HCT116 (cell line): ENCODE measurements around the gene NEK6. TPM values are rescaled to one million over a fixed set of nuclear protein-coding genes. Genes with fewer than 3 reads are reported as not detected.

Experiments used
- ATAC-seq: fragments of 200-7000 bp; cut with Tn5 transposase; 2 replicates; pipeline ENCODE4 v1.9.1; 2020; ENCODE audit warnings: mild to moderate bottlenecking, moderate library complexity
- BruUV-seq: library from RNA; stranded (reverse); fragments of 400-500 nt; replicated peaks from 2 replicates; lab custom pipeline; 2021; lab: Mats Ljungman, UMichigan
- CTCF ChIA-PET: fragments of 300-600 bp; sonication (Branson Sonifier 250); formaldehyde crosslinking; loops from one replicate; lab custom pipeline; 2021; ENCODE audit warnings: antibody characterized with exemption; lab: Charles Lee
- POLR2A ChIA-PET: fragments of 300-600, 350-600 bp; sonication (Branson Sonifier 250); formaldehyde crosslinking; loops from one replicate; lab custom pipeline; 2021; ENCODE audit warnings: antibody characterized with exemption; lab: Charles Lee
- RAD21 ChIA-PET, 2 experiments: fragments of 300-600 bp; sonication (Branson Sonifier 250); formaldehyde crosslinking; loops; one replicate each; lab custom pipeline; 2023; ENCODE audit warnings: low total read pairs in 2 of 2; ENCODE audit not compliant: uncharacterized antibody in 2 of 2, unreplicated experiment in 2 of 2, low non-redundant PET in 1 of 2; lab: Charles Lee
- DNase-seq: peaks from one replicate; pipeline ENCODE4 v3.0.0-alpha.2; 2010; ENCODE audit warnings: low read depth, low spot score
- H2AFZ ChIP-seq: fragments of 200-600 bp; shearing (Covaris generic), sonication (generic); 2 replicates; pipeline ENCODE4 v1.6.1; 2017; ENCODE audit warnings: low read depth, mixed run types, mixed read lengths, antibody characterized with exemption, low read length; ENCODE audit not compliant: poor library complexity, severe bottlenecking
- H3K27ac ChIP-seq: 2 replicates; pipeline ENCODE4 v1.5.1; 2012; ENCODE audit warnings: low read depth, low read length
- H3K27me3 ChIP-seq: fragments of 200-600 bp; sonication (generic); 2 replicates; pipeline ENCODE4 v1.6.1; 2016; ENCODE audit warnings: mixed run types, low read length, mixed read lengths; ENCODE audit not compliant: insufficient read depth
- H3K36me3 ChIP-seq, 2 experiments: fragments of 200-500 bp in 1 of 2; fragments of 200-600 bp in 1 of 2; sonication (Bioruptor generic) in 1 of 2; sonication (generic) in 1 of 2; 2 replicates each; pipeline versions ENCODE4 v1.5.1 to v1.6.1; 2014 to 2016; ENCODE audit warnings: low read length in 2 of 2, inconsistent platforms in 1 of 2, mixed read lengths in 1 of 2, mixed run types in 1 of 2; ENCODE audit not compliant: insufficient read depth in 2 of 2, control insufficient read depth in 1 of 2
- H3K4me1 ChIP-seq, 2 experiments: fragments of 200-600 bp in 1 of 2; sonication (generic) in 1 of 2; 2 replicates each; pipeline versions ENCODE4 v1.5.1 to v1.6.1; 2012 to 2017; ENCODE audit warnings: low read length in 2 of 2, inconsistent platforms in 1 of 2, mild to moderate bottlenecking in 1 of 2, mixed read lengths in 1 of 2, mixed run types in 1 of 2, moderate library complexity in 1 of 2; ENCODE audit not compliant: insufficient read depth in 2 of 2, control insufficient read depth in 1 of 2
- H3K4me2 ChIP-seq: fragments of 200-600 bp; sonication (generic); 2 replicates; pipeline ENCODE4 v1.6.1; 2017; ENCODE audit warnings: mixed run types, low read length, mixed read lengths
- H3K4me3 ChIP-seq, 2 experiments: fragments of 200-600 bp in 1 of 2; sonication (generic) in 1 of 2; replicated peaks in 1 of 2; 2 replicates each; pipeline ENCODE4 v1.5.1; 2011 to 2016; ENCODE audit warnings: low read length in 2 of 2, control low read depth in 1 of 2, low read depth in 1 of 2, mild to moderate bottlenecking in 1 of 2, mixed read lengths in 1 of 2, mixed run types in 1 of 2
- H3K79me2 ChIP-seq: fragments of 200-600 bp; sonication (generic); 2 replicates; pipeline ENCODE4 v1.6.1; 2017; ENCODE audit warnings: mild to moderate bottlenecking, mixed run types, low read length, moderate library complexity, mixed read lengths; ENCODE audit not compliant: insufficient read depth
- H3K9ac ChIP-seq: fragments of 200-600 bp; sonication (generic); 2 replicates; pipeline ENCODE4 v1.6.1; 2016; ENCODE audit warnings: low read length, mixed read lengths
- H3K9me2 ChIP-seq: fragments of 200-600 bp; sonication (generic), shearing (Covaris generic); 2 replicates; pipeline ENCODE4 v1.6.1; 2017; ENCODE audit warnings: mixed run types, mild to moderate bottlenecking, moderate library complexity; ENCODE audit not compliant: insufficient read depth
- H3K9me3 ChIP-seq, 2 experiments: fragments of 200-500 bp in 1 of 2; fragments of 200-600 bp in 1 of 2; sonication (Bioruptor generic) in 1 of 2; sonication (generic) in 1 of 2; 2 replicates each; pipeline ENCODE4 v1.6.1; 2014 to 2017; ENCODE audit warnings: low read length in 2 of 2, mixed read lengths in 2 of 2, inconsistent platforms in 1 of 2, low read depth in 1 of 2, mild to moderate bottlenecking in 1 of 2, mixed run types in 1 of 2, moderate library complexity in 1 of 2; ENCODE audit not compliant: control insufficient read depth in 1 of 2, insufficient read depth in 1 of 2
- H4K20me1 ChIP-seq: fragments of 200-600 bp; sonication (generic), shearing (Covaris generic); 2 replicates; pipeline ENCODE4 v1.6.1; 2017; ENCODE audit warnings: mixed run types, mild to moderate bottlenecking, moderate library complexity; ENCODE audit not compliant: insufficient read depth
- CBX3 ChIP-seq: IDR thresholded peaks from 2 replicates; pipeline ENCODE4 v1.6.1; 2012; ENCODE audit warnings: low read depth
- EZH2 ChIP-seq: fragments of 200-600 bp; sonication (generic); IDR thresholded peaks from 2 replicates; pipeline ENCODE4 v1.6.1; 2017; ENCODE audit warnings: antibody characterized with exemption, mixed run types
- FOSL1 ChIP-seq: IDR thresholded peaks from 2 replicates; pipeline ENCODE4 v1.6.1; 2012; ENCODE audit warnings: low read depth
- POLR2A ChIP-seq: IDR thresholded peaks from 2 replicates; pipeline ENCODE4 v1.7.0; 2011; ENCODE audit warnings: borderline replicate concordance; ENCODE audit not compliant: insufficient read depth, insufficient read length; ENCODE audit errors: extremely low read depth
- POLR2AphosphoS5 ChIP-seq: IDR thresholded peaks from 2 replicates; pipeline ENCODE4 v1.6.1; 2011; ENCODE audit warnings: mild to moderate bottlenecking, low read depth, low read length, moderate library complexity
- RAD21 ChIP-seq: IDR thresholded peaks from 2 replicates; pipeline ENCODE4 v1.6.1; 2012; ENCODE audit warnings: low read depth, mild to moderate bottlenecking
- SP1 ChIP-seq: IDR thresholded peaks from 2 replicates; pipeline ENCODE4 v1.6.1; 2012; ENCODE audit warnings: low read depth
- ZFX ChIP-seq: fragments of 450-650 bp; IDR thresholded peaks from 2 replicates; pipeline ENCODE4 v1.6.1; 2017
- intact Hi-C: fragments of 100-400 bp; cut with micrococcal nuclease; formaldehyde crosslinking; loops from 2 replicates; pipeline ENCODE4 v1.10.0; 2022
- total RNA-seq: library from RNA; stranded (reverse); gene quantifications from one replicate; pipeline ENCODE4 v1.2.1, GENCODE V29; 2021; ENCODE audit not compliant: unreplicated experiment
- TF ChIP-seq, protein P1 (sequence below): IDR thresholded peaks from 2 replicates; pipeline ENCODE4 v1.6.1; 2012; ENCODE audit warnings: low read depth
- TF ChIP-seq, protein P2 (sequence below): IDR thresholded peaks from 2 replicates; pipeline ENCODE4 v1.6.1; 2012
- TF ChIP-seq, protein P3 (sequence below): IDR thresholded peaks from 2 replicates; pipeline ENCODE4 v1.6.1; 2011; ENCODE audit warnings: mild to moderate bottlenecking, low read length, moderate library complexity; ENCODE audit not compliant: insufficient replicate concordance; ENCODE audit errors: extremely low read depth

NEK6 gene
- total RNA-seq, 1 experiment from 2014 or later = 40.8 TPM

DNA sequence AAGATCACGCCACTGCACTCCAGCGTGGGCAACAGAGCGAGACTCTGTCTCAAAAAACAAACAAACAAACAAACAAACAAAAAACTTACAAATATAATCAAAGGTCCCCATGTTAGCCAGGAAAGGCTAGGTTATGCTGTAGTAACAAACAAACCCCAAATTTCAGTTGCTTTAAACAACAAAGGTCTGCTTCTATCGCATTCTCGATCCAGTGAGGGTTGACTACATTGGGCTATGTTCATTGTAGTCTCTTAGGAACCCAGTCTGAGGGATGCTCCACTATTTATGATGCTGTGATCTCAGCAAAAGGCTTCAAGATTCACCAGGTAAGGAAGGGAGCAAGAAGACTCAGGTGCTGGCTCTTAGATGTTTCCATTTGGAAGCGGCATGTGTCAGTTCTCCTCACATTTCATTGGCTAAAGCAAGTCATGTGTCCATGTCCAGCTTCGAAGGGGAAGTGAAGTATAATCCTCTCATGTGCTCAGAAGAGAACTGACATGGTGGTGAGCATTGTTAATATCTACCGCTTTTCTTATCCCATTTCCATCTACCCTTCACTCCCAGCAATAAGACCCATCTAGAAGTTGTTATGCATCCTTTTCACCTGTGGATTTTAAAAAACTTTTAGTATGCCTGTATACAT lies 26.5 kb upstream of the NEK6 start (continued):
- TF ChIP-seq, protein P1, sequence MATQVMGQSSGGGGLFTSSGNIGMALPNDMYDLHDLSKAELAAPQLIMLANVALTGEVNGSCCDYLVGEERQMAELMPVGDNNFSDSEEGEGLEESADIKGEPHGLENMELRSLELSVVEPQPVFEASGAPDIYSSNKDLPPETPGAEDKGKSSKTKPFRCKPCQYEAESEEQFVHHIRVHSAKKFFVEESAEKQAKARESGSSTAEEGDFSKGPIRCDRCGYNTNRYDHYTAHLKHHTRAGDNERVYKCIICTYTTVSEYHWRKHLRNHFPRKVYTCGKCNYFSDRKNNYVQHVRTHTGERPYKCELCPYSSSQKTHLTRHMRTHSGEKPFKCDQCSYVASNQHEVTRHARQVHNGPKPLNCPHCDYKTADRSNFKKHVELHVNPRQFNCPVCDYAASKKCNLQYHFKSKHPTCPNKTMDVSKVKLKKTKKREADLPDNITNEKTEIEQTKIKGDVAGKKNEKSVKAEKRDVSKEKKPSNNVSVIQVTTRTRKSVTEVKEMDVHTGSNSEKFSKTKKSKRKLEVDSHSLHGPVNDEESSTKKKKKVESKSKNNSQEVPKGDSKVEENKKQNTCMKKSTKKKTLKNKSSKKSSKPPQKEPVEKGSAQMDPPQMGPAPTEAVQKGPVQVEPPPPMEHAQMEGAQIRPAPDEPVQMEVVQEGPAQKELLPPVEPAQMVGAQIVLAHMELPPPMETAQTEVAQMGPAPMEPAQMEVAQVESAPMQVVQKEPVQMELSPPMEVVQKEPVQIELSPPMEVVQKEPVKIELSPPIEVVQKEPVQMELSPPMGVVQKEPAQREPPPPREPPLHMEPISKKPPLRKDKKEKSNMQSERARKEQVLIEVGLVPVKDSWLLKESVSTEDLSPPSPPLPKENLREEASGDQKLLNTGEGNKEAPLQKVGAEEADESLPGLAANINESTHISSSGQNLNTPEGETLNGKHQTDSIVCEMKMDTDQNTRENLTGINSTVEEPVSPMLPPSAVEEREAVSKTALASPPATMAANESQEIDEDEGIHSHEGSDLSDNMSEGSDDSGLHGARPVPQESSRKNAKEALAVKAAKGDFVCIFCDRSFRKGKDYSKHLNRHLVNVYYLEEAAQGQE = no peak
- TF ChIP-seq EZH2 (no peak), POLR2AphosphoS5 (no peak), CBX3 (no peak), RAD21 (no peak), FOSL1 (no peak), SP1 (no peak)
- TF ChIP-seq, protein P2, sequence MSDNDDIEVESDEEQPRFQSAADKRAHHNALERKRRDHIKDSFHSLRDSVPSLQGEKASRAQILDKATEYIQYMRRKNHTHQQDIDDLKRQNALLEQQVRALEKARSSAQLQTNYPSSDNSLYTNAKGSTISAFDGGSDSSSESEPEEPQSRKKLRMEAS = no peak
- TF ChIP-seq, all 23 proteins: peak for 0

DNA sequence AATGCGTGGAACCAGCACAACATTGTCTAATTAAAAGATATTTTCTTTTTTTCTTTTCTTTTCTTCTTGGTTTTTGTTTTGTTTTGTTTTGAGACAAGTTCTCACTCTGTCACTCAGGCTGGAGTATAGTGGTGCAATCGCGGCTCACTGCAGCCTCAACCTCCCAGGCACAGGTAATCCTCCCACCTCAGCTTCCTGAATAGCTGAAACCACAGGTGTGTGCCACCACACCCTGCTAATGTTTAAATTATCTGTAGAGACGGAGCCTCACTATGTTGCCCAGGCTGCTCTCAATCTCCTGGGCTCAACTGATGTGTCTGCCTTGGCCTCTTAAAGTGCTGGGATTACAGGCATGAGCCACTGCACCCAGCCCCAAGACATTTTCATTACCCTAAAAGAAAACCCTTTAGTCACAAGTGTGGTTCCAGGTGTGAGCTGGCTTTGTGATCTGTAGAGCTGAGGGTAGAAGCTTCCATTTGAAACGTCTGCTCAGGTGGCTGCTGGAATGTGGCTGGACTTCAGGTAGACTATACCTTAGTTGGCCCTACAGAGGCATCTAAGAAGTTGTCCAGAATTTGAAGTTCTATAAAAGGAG lies 19.1 kb upstream of the NEK6 start:
- ChIA-PET RAD21 (no interaction called here), CTCF (no interaction called here), POLR2A (no interaction called here)
- H3K9ac ChIP-seq = no peak overlapping the region
- H3K79me2 ChIP-seq = no peaks in the 10 kb centered on the region
- H3K4me1 ChIP-seq = no peaks in the 10 kb centered on the region
- ATAC-seq (no peak), DNase-seq (no peak)
- no TSS peak for BruUV-seq
- H3K36me3 ChIP-seq = no peaks in the 10 kb centered on the region
- no peaks in the 10 kb centered on the region for H3K27me3 ChIP-seq
- H4K20me1 ChIP-seq = no peaks in the 10 kb centered on the region
- H3K4me3 ChIP-seq = no peak overlapping the region
- no peak overlapping the region for H3K4me2 ChIP-seq
- intact Hi-C loops = no loop called here
- no peak overlapping the region for H3K27ac ChIP-seq
- no peaks in the 10 kb centered on the region for H3K9me2 ChIP-seq
- no peaks in the 10 kb centered on the region for H3K9me3 ChIP-seq
- no peak overlapping the region for H2AFZ ChIP-seq
- TF ChIP-seq FOSL1 (no peak), POLR2A (no peak), CBX3 (no peak), ZFX (no peak)
- TF ChIP-seq, protein P3, sequence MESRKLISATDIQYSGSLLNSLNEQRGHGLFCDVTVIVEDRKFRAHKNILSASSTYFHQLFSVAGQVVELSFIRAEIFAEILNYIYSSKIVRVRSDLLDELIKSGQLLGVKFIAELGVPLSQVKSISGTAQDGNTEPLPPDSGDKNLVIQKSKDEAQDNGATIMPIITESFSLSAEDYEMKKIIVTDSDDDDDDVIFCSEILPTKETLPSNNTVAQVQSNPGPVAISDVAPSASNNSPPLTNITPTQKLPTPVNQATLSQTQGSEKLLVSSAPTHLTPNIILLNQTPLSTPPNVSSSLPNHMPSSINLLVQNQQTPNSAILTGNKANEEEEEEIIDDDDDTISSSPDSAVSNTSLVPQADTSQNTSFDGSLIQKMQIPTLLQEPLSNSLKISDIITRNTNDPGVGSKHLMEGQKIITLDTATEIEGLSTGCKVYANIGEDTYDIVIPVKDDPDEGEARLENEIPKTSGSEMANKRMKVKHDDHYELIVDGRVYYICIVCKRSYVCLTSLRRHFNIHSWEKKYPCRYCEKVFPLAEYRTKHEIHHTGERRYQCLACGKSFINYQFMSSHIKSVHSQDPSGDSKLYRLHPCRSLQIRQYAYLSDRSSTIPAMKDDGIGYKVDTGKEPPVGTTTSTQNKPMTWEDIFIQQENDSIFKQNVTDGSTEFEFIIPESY = no peak
- TF ChIP-seq, protein P1 = no peak
